Sigmoid colon (tissue), 4 donors: ENCODE results near the gene ACER1.

Source experiments
- POLR2A ChIP-seq, 2 donors: fragments of 450-650 bp; IDR thresholded peaks; one replicate each; pipeline ENCODE4 v1.6.1; 2016; ENCODE audit warnings: antibody characterized with exemption in 2 of 2, mild to moderate bottlenecking in 2 of 2, moderate library complexity in 2 of 2
- POLR2AphosphoS5 ChIP-seq, 4 donors: sonication (generic); formaldehyde crosslinking; IDR thresholded peaks; one replicate each; pipeline ENCODE4 v1.6.1; 2017; ENCODE audit warnings: antibody characterized with exemption in 4 of 4
- TF ChIP-seq, protein P1 (sequence below), 4 experiments: fragments of 450-650 bp in 3 of 4; fragments of 200-600 bp in 1 of 4; IDR thresholded peaks; one replicate each; pipeline ENCODE4 v1.5.1; 2016 to 2019; ENCODE audit warnings: antibody characterized with exemption in 4 of 4, mild to moderate bottlenecking in 3 of 4, moderate library complexity in 2 of 4

DNA sequence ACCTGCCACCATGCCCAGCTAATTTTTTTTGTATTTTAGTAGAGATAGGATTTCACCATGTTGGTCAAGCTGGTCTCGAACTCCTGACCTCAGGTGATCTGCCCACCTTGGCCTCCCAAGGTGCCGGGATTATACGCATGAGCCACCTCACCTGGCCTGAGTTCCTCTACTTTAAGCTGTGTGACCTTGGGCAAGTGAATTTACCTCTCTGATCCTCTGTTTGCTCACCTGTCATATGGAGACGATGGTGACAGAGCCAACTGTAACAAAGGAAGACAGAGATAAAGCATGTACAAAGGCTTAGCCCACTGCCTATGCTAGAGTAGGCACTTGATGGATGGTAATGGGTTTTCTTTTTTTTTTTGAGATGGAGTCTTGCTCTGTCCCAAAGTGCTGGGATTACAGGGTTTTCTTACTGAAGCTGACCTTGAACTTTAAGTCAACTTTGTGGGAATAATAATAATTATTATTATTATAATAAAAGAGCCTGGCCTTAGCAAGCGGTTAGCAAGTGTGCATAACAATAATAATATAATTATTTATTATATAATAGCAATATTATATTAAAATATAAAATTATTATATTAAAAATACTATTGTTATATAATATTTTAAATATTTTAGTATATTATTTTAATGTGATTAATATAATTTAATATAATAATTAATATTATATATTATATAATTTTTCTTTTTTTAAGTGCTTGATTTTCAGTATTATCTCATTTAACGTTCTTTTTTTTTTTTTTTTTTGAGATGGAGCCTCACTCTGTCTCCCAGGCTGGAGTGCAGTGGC lies 1.3 kb upstream of the ACER1 start:
- TF ChIP-seq, protein P1, sequence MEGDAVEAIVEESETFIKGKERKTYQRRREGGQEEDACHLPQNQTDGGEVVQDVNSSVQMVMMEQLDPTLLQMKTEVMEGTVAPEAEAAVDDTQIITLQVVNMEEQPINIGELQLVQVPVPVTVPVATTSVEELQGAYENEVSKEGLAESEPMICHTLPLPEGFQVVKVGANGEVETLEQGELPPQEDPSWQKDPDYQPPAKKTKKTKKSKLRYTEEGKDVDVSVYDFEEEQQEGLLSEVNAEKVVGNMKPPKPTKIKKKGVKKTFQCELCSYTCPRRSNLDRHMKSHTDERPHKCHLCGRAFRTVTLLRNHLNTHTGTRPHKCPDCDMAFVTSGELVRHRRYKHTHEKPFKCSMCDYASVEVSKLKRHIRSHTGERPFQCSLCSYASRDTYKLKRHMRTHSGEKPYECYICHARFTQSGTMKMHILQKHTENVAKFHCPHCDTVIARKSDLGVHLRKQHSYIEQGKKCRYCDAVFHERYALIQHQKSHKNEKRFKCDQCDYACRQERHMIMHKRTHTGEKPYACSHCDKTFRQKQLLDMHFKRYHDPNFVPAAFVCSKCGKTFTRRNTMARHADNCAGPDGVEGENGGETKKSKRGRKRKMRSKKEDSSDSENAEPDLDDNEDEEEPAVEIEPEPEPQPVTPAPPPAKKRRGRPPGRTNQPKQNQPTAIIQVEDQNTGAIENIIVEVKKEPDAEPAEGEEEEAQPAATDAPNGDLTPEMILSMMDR (IDR thresholded peaks at IDR 0.05): no peak
- TF ChIP-seq POLR2A (IDR thresholded peaks at IDR 0.05) (no peak), POLR2AphosphoS5 (IDR thresholded peaks at IDR 0.05) (no peak)
